SK-N-SH treated with all-trans-retinoic acid at 6 μM for 48 hours (cell line): ENCODE data around the gene DPYD.

Experiments
- ATAC-seq: fragments of 200-7000 bp; cut with Tn5 transposase; 3 replicates; pipeline ENCODE4 v1.9.1; 2020; ENCODE audit warnings: mild to moderate bottlenecking, moderate library complexity
- ARNTL ChIP-seq: fragments of 450-650 bp; formaldehyde crosslinking; IDR thresholded peaks from 2 replicates; pipeline ENCODE4 v1.5.0; 2020; ENCODE audit warnings: low read depth, mild to moderate bottlenecking, moderate library complexity, borderline replicate concordance
- BACH2 ChIP-seq: fragments of 250-450 bp; sonication (Bioruptor Pico); IDR thresholded peaks from 2 replicates; pipeline ENCODE4 v1.9.0; 2021; ENCODE audit warnings: mild to moderate bottlenecking, borderline replicate concordance
- CREB5 ChIP-seq: fragments of 250-450 bp; sonication (Bioruptor Pico); IDR thresholded peaks from 2 replicates; pipeline ENCODE4 v1.5.1; 2020; ENCODE audit warnings: low read depth, mild to moderate bottlenecking, moderate library complexity
- CSDC2 ChIP-seq: fragments of 250-450 bp; sonication (Bioruptor Pico); IDR thresholded peaks from 2 replicates; pipeline ENCODE4 v1.5.0; 2020; ENCODE audit warnings: mild to moderate bottlenecking, moderate library complexity
- CSRNP3 ChIP-seq: fragments of 250-450 bp; sonication (Bioruptor Pico); IDR thresholded peaks from 2 replicates; pipeline ENCODE4 v1.5.1; 2021; ENCODE audit warnings: mild to moderate bottlenecking, moderate library complexity
- ESRRG ChIP-seq: fragments of 250-450 bp; sonication (Bioruptor Pico); IDR thresholded peaks from 2 replicates; pipeline ENCODE4 v1.6.1; 2021; ENCODE audit warnings: mild to moderate bottlenecking
- GLIS3 ChIP-seq: fragments of 250-450 bp; sonication (Bioruptor Pico); IDR thresholded peaks from 2 replicates; pipeline ENCODE4 v1.5.0; 2020; ENCODE audit warnings: mild to moderate bottlenecking, moderate library complexity
- ISL1 ChIP-seq: fragments of 250-450 bp; sonication (Bioruptor Pico); IDR thresholded peaks from 2 replicates; pipeline ENCODE4 v2.1.2; 2022; ENCODE audit warnings: mild to moderate bottlenecking, moderate library complexity
- OSR1 ChIP-seq: fragments of 250-450 bp; sonication (Bioruptor Pico); IDR thresholded peaks from 2 replicates; pipeline ENCODE4 v1.8.0; 2022; ENCODE audit warnings: moderate library complexity, mild to moderate bottlenecking, inconsistent platforms
- PATZ1 ChIP-seq: fragments of 250-450 bp; sonication (Bioruptor Pico); IDR thresholded peaks from 2 replicates; pipeline ENCODE4 v1.8.0; 2020; ENCODE audit warnings: mild to moderate bottlenecking, moderate library complexity, borderline replicate concordance
- POU6F1 ChIP-seq: fragments of 250-450 bp; sonication (Bioruptor Pico); IDR thresholded peaks from 2 replicates; pipeline ENCODE4 v1.8.0; 2021; ENCODE audit warnings: low read depth, mild to moderate bottlenecking, moderate library complexity, borderline replicate concordance
- PPARA ChIP-seq: fragments of 250-450 bp; sonication (Bioruptor Pico); IDR thresholded peaks from 2 replicates; pipeline ENCODE4 v1.5.0; 2020; ENCODE audit warnings: mild to moderate bottlenecking, borderline replicate concordance
- RARB ChIP-seq: fragments of 250-450 bp; sonication (Bioruptor Pico); IDR thresholded peaks from 2 replicates; pipeline ENCODE4 v1.8.0; 2021; ENCODE audit warnings: mild to moderate bottlenecking, moderate library complexity
- SNAI2 ChIP-seq: fragments of 250-450 bp; sonication (Bioruptor Pico); IDR thresholded peaks from 2 replicates; pipeline ENCODE4 v1.5.0; 2020; ENCODE audit warnings: mild to moderate bottlenecking, moderate library complexity
- TOX ChIP-seq: fragments of 250-450 bp; sonication (Bioruptor Pico); IDR thresholded peaks from 2 replicates; pipeline ENCODE4 v1.8.0; 2021; ENCODE audit warnings: mild to moderate bottlenecking, moderate library complexity, borderline replicate concordance
- TSHZ2 ChIP-seq: fragments of 250-450 bp; sonication (Bioruptor Pico); IDR thresholded peaks from 2 replicates; pipeline ENCODE4 v1.5.0; 2020; ENCODE audit warnings: mild to moderate bottlenecking, moderate library complexity
- ZC3H10 ChIP-seq: fragments of 250-450 bp; sonication (Bioruptor Pico); IDR thresholded peaks from 2 replicates; pipeline ENCODE4 v1.5.1; 2021; ENCODE audit warnings: mild to moderate bottlenecking, moderate library complexity
- ZFP3 ChIP-seq: fragments of 250-450 bp; sonication (Bioruptor Pico); IDR thresholded peaks from 2 replicates; pipeline ENCODE4 v1.5.0; 2020; ENCODE audit warnings: mild to moderate bottlenecking, moderate library complexity
- ZFP30 ChIP-seq: fragments of 450-650 bp; formaldehyde crosslinking; IDR thresholded peaks from 2 replicates; pipeline ENCODE4 v1.5.0; 2022; ENCODE audit warnings: mild to moderate bottlenecking, moderate library complexity
- ZNF565 ChIP-seq: fragments of 450-650 bp; formaldehyde crosslinking; conservative IDR thresholded peaks from 2 replicates; pipeline ENCODE4 v1.5.0; 2020; ENCODE audit warnings: low read depth, mild to moderate bottlenecking, moderate library complexity
- ZNF70 ChIP-seq: fragments of 450-650 bp; formaldehyde crosslinking; IDR thresholded peaks from 2 replicates; pipeline ENCODE4 v1.5.0; 2020; ENCODE audit warnings: mild to moderate bottlenecking, moderate library complexity
- ZNF8 ChIP-seq: fragments of 450-650 bp; formaldehyde crosslinking; IDR thresholded peaks from 2 replicates; pipeline ENCODE4 v1.5.0; 2020; ENCODE audit warnings: mild to moderate bottlenecking, moderate library complexity

Gene DPYD

GRCh38 chr1:97780884-97781283 is 139.9 kb downstream of the DPYD start:
- ATAC-seq = no peak
- TF ChIP-seq CREB5 (CRISPR knock-in tag) = no peak
- TF ChIP-seq ZC3H10 (CRISPR knock-in tag) = no peak
- no peak for TF ChIP-seq BACH2 (CRISPR knock-in tag)
- TF ChIP-seq ZNF8 (CRISPR knock-in tag) = no peak
- no peak for TF ChIP-seq TOX (CRISPR knock-in tag)
- no peak for TF ChIP-seq ZFP30 (CRISPR knock-in tag)
- no peak for TF ChIP-seq OSR1 (CRISPR knock-in tag)
- no peak for TF ChIP-seq PPARA (CRISPR knock-in tag)
- TF ChIP-seq ESRRG (CRISPR knock-in tag) = no peak
- no peak for TF ChIP-seq GLIS3 (CRISPR knock-in tag)
- TF ChIP-seq ARNTL (CRISPR knock-in tag) = no peak
- TF ChIP-seq SNAI2 (CRISPR knock-in tag) = no peak
- TF ChIP-seq TSHZ2 (CRISPR knock-in tag) = no peak
- no peak for TF ChIP-seq ZFP3 (CRISPR knock-in tag)
- TF ChIP-seq PATZ1 (CRISPR knock-in tag) = no peak
- no peak for TF ChIP-seq ZNF70 (CRISPR knock-in tag)
- TF ChIP-seq RARB (CRISPR knock-in tag) = no peak
- TF ChIP-seq CSDC2 = no peak
- TF ChIP-seq ZNF565 (CRISPR knock-in tag) = no peak
- no peak for TF ChIP-seq CSRNP3 (CRISPR knock-in tag)

- ATAC-seq = peak; percentile 40; the same call in 1 of the 3 replicates
- TF ChIP-seq CSRNP3 (CRISPR knock-in tag) = no peak
- TF ChIP-seq ARNTL (CRISPR knock-in tag) = no peak
- no peak for TF ChIP-seq ZNF70 (CRISPR knock-in tag)
- no peak for TF ChIP-seq PATZ1 (CRISPR knock-in tag)
- TF ChIP-seq ZNF8 (CRISPR knock-in tag) = no peak
- no peak for TF ChIP-seq ZC3H10 (CRISPR knock-in tag)
- TF ChIP-seq CREB5 (CRISPR knock-in tag) = no peak
- TF ChIP-seq POU6F1 (CRISPR knock-in tag) = no peak
- TF ChIP-seq OSR1 (CRISPR knock-in tag) = no peak
- no peak for TF ChIP-seq RARB (CRISPR knock-in tag)
- no peak for TF ChIP-seq TSHZ2 (CRISPR knock-in tag)
- no peak for TF ChIP-seq CSDC2
- no peak for TF ChIP-seq SNAI2 (CRISPR knock-in tag)
- TF ChIP-seq BACH2 (CRISPR knock-in tag) = no peak
- no peak for TF ChIP-seq ISL1 (CRISPR knock-in tag)
These were observed 142.1 kb downstream of the DPYD start for GRCh38 chr1:97778718-97779117.
